Osteoblast (primary cell): ENCODE data around the gene NRG3. TPM values are rescaled to one million over a fixed set of nuclear protein-coding genes. Genes with fewer than 3 reads are reported as not detected.

Source experiments
- DNase-seq: peaks from one replicate; pipeline ENCODE4 v3.0.0; 2011; ENCODE audit warnings: low spot score, mixed read lengths; ENCODE audit not compliant: insufficient read length; ENCODE audit errors: missing footprints
- H2AFZ ChIP-seq: 2 replicates; pipeline ENCODE4 v1.6.0; 2011; ENCODE audit warnings: mild to moderate bottlenecking, low read length
- H3K27ac ChIP-seq: 2 replicates; pipeline ENCODE4 v1.5.1; 2011; ENCODE audit warnings: mild to moderate bottlenecking, low read depth, low read length, moderate library complexity
- H3K27me3 ChIP-seq: 2 replicates; pipeline ENCODE4 v1.6.0; 2012; ENCODE audit warnings: mild to moderate bottlenecking, control low read depth, inconsistent platforms, low read length, moderate library complexity; ENCODE audit not compliant: insufficient read depth
- H3K36me3 ChIP-seq: 2 replicates; pipeline ENCODE4 v1.5.1; 2011; ENCODE audit warnings: mild to moderate bottlenecking, low read length, control low read depth, moderate library complexity; ENCODE audit not compliant: insufficient read depth
- H3K4me1 ChIP-seq: 2 replicates; pipeline ENCODE4 v1.5.1; 2011; ENCODE audit warnings: mild to moderate bottlenecking, low read length, control low read depth, moderate library complexity; ENCODE audit not compliant: insufficient read depth
- H3K4me2 ChIP-seq: 2 replicates; pipeline ENCODE4 v1.6.0; 2011; ENCODE audit warnings: mild to moderate bottlenecking, low read length; ENCODE audit not compliant: insufficient read depth
- H3K4me3 ChIP-seq: fragments of 200-600 bp; sonication (generic); 3 replicates; pipeline ENCODE4 v1.5.1; 2012; ENCODE audit warnings: mild to moderate bottlenecking, low read length, inconsistent platforms; ENCODE audit not compliant: insufficient read depth
- H3K79me2 ChIP-seq: 2 replicates; pipeline ENCODE4 v1.6.0; 2012; ENCODE audit warnings: mild to moderate bottlenecking, low read length, control low read depth, inconsistent platforms; ENCODE audit not compliant: insufficient read depth
- H3K9me3 ChIP-seq: 2 replicates; pipeline ENCODE4 v1.5.1; 2011; ENCODE audit warnings: low read depth, low read length, control low read depth
- H4K20me1 ChIP-seq: 2 replicates; pipeline ENCODE4 v1.6.0; 2012; ENCODE audit warnings: mild to moderate bottlenecking, low read length, control low read depth; ENCODE audit not compliant: insufficient read depth
- total RNA-seq: library from RNA; depleted of rRNA; stranded (reverse); fragments of >200 nt; gene quantifications from 2 replicates; pipeline ENCODE4 v1.2.3, GENCODE V29; 2012
- TF ChIP-seq, protein P1 (sequence below): IDR thresholded peaks from 2 replicates; pipeline ENCODE4 v1.5.1; 2011; ENCODE audit warnings: mild to moderate bottlenecking, low read depth, low read length, moderate library complexity; ENCODE audit errors: extremely low read depth

NRG3 gene
- total RNA-seq, 1 donor, result not detected

DNA sequence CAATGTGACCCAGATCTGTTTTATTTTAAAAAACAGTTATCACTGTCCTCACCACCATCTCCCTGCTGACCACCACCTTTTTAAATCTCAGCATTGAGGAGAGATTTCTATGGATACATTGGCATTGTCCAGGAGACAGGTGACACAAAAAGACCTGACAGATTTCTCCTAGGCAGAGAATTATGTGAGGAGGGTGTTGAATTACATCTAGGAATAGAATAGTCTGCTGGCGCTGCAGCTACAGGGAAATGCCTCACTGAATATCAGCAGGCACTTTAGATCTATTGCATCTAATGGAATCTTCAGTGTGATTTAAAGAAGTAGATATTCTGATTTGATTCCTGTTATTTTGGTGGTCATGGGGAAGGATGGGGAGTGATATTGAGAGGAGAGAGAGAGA, 593.5 kb downstream of the NRG3 start:
- Histone ChIP-seq H3K27me3 (no peaks in the 10 kb centered on the region), H3K4me1 (no peaks in the 10 kb centered on the region), H3K4me2 (no peak overlapping the region), H3K79me2 (no peaks in the 10 kb centered on the region), H3K9me3 (no peaks in the 10 kb centered on the region), H3K36me3 (no peaks in the 10 kb centered on the region), H3K27ac (no peak overlapping the region), H2AFZ (no peak overlapping the region), H3K4me3 (no peak overlapping the region), H4K20me1 (no peaks in the 10 kb centered on the region)
- no peak for DNase-seq
- TF ChIP-seq, protein P1, sequence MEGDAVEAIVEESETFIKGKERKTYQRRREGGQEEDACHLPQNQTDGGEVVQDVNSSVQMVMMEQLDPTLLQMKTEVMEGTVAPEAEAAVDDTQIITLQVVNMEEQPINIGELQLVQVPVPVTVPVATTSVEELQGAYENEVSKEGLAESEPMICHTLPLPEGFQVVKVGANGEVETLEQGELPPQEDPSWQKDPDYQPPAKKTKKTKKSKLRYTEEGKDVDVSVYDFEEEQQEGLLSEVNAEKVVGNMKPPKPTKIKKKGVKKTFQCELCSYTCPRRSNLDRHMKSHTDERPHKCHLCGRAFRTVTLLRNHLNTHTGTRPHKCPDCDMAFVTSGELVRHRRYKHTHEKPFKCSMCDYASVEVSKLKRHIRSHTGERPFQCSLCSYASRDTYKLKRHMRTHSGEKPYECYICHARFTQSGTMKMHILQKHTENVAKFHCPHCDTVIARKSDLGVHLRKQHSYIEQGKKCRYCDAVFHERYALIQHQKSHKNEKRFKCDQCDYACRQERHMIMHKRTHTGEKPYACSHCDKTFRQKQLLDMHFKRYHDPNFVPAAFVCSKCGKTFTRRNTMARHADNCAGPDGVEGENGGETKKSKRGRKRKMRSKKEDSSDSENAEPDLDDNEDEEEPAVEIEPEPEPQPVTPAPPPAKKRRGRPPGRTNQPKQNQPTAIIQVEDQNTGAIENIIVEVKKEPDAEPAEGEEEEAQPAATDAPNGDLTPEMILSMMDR, result no peak

DNA sequence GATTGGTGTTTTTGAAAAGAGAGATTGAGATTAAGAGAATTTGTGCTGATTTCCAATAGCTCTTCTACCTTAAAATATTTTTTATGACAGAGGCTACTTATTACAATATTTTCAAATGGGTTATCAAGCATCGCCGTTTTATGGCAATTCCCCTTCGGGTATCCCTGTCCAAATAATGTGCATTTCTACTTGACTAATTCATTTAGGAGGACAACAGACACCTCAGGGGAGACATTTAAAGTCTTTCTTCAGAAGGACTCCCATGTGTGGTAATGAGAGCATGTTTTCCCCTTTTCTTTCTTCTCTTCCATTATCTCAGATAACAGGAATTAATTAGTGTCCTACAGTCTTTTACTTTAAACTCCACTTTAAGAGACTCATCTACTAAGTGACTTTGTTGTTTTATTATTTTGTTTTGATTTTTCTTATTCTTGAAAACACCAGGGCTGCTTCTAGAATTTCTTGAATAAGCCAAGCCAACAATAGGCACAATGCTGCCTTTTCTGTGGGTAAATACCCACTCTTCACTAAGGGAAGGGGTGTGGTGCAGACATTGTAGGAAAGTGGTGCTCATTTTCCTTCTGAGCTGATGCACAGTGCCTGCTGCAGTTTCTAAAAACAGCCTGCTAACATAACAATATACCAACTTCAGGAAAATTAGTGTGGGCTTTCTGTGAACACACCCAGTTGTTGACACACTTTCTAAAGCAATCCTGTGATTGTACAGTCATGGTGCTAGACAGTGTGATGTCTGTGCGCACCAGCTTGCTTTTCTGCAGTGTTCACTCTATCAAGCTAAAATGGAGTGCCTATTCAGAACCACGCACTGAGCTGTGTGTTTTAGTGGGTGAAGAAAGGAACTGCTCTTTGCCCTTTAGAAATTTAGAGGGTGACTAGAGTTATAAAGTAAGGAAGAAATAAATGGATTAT, 597.7 kb downstream of the NRG3 start:
- Histone ChIP-seq H3K27ac (no peak overlapping the region), H3K27me3 (no peaks in the 10 kb centered on the region), H3K4me2 (no peak overlapping the region), H3K4me1 (no peaks in the 10 kb centered on the region), H2AFZ (no peak overlapping the region), H4K20me1 (no peaks in the 10 kb centered on the region), H3K79me2 (no peaks in the 10 kb centered on the region), H3K36me3 (no peaks in the 10 kb centered on the region), H3K9me3 (no peaks in the 10 kb centered on the region), H3K4me3 (no peak overlapping the region)
- TF ChIP-seq, protein P1, result no peak
- DNase-seq, result no peak

DNA sequence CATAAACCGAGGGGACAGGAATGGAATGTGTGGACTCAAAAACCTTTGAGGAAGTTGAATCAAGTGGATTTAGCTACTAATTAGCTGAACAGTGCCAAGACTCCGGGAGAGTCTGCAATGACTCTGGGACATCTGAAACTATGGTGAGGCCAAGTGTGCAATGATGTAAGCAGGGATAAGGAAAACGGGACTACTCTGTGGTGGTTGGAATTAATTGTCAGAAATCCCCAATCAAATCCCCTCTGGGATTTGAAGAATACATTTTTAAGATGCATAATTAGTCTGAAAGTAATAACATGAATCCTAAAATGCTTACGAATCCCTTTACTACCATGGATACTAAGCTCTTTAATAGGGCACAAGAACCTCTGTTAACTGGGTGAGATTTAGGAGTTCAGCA, 602.8 kb downstream of the NRG3 start:
- no peak overlapping the region for H2AFZ ChIP-seq
- TF ChIP-seq, protein P1, result no peak
- no peak for DNase-seq
- no peaks in the 10 kb centered on the region for H3K4me1 ChIP-seq
- H3K4me3 ChIP-seq, result no peak overlapping the region
- H3K36me3 ChIP-seq, result no peaks in the 10 kb centered on the region
- no peaks in the 10 kb centered on the region for H3K9me3 ChIP-seq
- no peak overlapping the region for H3K4me2 ChIP-seq
- no peaks in the 10 kb centered on the region for H3K27me3 ChIP-seq
- no peaks in the 10 kb centered on the region for H4K20me1 ChIP-seq
- no peak overlapping the region for H3K27ac ChIP-seq
- H3K79me2 ChIP-seq, result no peaks in the 10 kb centered on the region

DNA sequence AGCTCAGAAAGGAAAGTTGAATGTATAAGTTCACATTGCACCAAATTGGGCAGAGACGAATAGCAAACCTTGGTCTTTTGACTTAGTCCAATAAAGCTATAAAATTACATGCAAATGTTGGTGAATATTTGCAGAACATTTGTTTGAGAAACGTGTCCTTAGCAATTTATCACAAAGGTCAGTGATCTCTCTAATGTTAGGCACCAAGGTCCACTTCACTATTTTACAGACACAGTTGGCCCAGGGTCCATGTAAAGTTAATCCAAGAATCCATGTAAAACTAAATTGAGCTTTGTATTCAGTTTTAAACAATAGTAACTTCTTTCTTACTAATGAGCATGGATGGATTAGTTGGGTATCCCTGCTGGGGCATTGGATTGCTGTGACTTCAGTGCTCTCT, 617.7 kb downstream of the NRG3 start:
- Histone ChIP-seq H3K36me3 (no peaks in the 10 kb centered on the region), H3K4me3 (no peak overlapping the region), H3K4me2 (no peak overlapping the region), H3K4me1 (no peaks in the 10 kb centered on the region), H3K79me2 (no peaks in the 10 kb centered on the region), H3K9me3 (no peaks in the 10 kb centered on the region), H3K27ac (no peak overlapping the region), H2AFZ (no peak overlapping the region), H3K27me3 (no peaks in the 10 kb centered on the region), H4K20me1 (no peaks in the 10 kb centered on the region)
- TF ChIP-seq, protein P1, result no peak
- no peak for DNase-seq
